Activated T-helper 2 cell treated with anti-CD3 and anti-CD28 coated beads, Interferon-gamma antibody, Interleukin-2, Interleukin-4, amounts not matched to agents 10 μg/mL and 5 μg/mL and 100 μg/mL, durations not matched to agents 14 hours and 24 hours and 36 hours (primary cell): Measurements from ENCODE around the gene NTRK3. TPM values are rescaled to one million over a fixed set of nuclear protein-coding genes. Genes with fewer than 3 reads are reported as not detected.

ENCODE experiments used
- DNase-seq: peaks from one replicate; pipeline ENCODE4 v3.0.0; 2021; ENCODE audit warnings: low spot score
- H3K27ac Mint-ChIP-seq: one replicate; pipeline ENCODE4 v1.8.0; 2021; ENCODE audit warnings: mixed read lengths
- H3K27me3 Mint-ChIP-seq: one replicate; pipeline ENCODE4 v1.8.0; 2021; ENCODE audit warnings: low read depth, mixed read lengths
- H3K36me3 Mint-ChIP-seq: one replicate; pipeline ENCODE4 v1.8.0; 2021; ENCODE audit warnings: low read depth, mixed read lengths
- H3K4me1 Mint-ChIP-seq: one replicate; pipeline ENCODE4 v1.8.0; 2021; ENCODE audit warnings: low read depth, mixed read lengths
- H3K4me3 Mint-ChIP-seq: one replicate; pipeline ENCODE4 v1.8.0; 2021; ENCODE audit warnings: low read depth, mild to moderate bottlenecking, moderate library complexity, mixed read lengths
- H3K9me3 Mint-ChIP-seq: one replicate; pipeline ENCODE4 v1.8.0; 2021; ENCODE audit warnings: mixed read lengths
- intact Hi-C: fragments of 100-400 bp; cut with micrococcal nuclease; formaldehyde crosslinking; loops from one replicate; pipeline ENCODE4 v1.15.1; 2023
- total RNA-seq: library from RNA; stranded (reverse); gene quantifications from 2 replicates; pipeline ENCODE4 v1.2.3, GENCODE V29; 2022

The NTRK3 gene
- total RNA-seq, 1 donor from 2014 or later, result 0.73 TPM

- intact Hi-C loops, result no loop called here
- Mint-ChIP-seq H3K36me3 (no peaks in the 10 kb centered on the region), H3K27ac (no peak overlapping the region), H3K4me1 (no peaks in the 10 kb centered on the region), H3K27me3 (no peaks in the 10 kb centered on the region), H3K4me3 (no peak overlapping the region), H3K9me3 (no peaks in the 10 kb centered on the region)
- DNase-seq, result no peak
Observed at GRCh38 chr15:88066636-88067330, 189.8 kb downstream of the NTRK3 start.

- Mint-ChIP-seq H3K4me3 (no peak overlapping the region), H3K9me3 (no peaks in the 10 kb centered on the region), H3K27me3 (no peaks in the 10 kb centered on the region), H3K4me1 (no peaks in the 10 kb centered on the region), H3K27ac (no peak overlapping the region), H3K36me3 (no peaks in the 10 kb centered on the region)
- intact Hi-C loops, result no loop called here
- DNase-seq, result no peak
Observed at GRCh38 chr15:88061452-88061851, 195.1 kb downstream of the NTRK3 start.

GRCh38 chr15:88060383-88060782 lies 196.2 kb downstream of the NTRK3 start:
- Mint-ChIP-seq H3K4me1 (no peaks in the 10 kb centered on the region), H3K36me3 (no peaks in the 10 kb centered on the region), H3K9me3 (no peaks in the 10 kb centered on the region), H3K27me3 (no peaks in the 10 kb centered on the region), H3K4me3 (no peak overlapping the region), H3K27ac (no peak overlapping the region)
- intact Hi-C loops, result no loop called here
- DNase-seq, result no peak

GRCh38 chr15:88057836-88058235 lies 198.7 kb downstream of the NTRK3 start:
- no peaks in the 10 kb centered on the region for H3K36me3 Mint-ChIP-seq
- H3K4me3 Mint-ChIP-seq, result no peak overlapping the region
- H3K27me3 Mint-ChIP-seq, result no peaks in the 10 kb centered on the region
- intact Hi-C loops, result no loop called here
- H3K9me3 Mint-ChIP-seq, result no peaks in the 10 kb centered on the region
- no peaks in the 10 kb centered on the region for H3K4me1 Mint-ChIP-seq
- H3K27ac Mint-ChIP-seq, result no peak overlapping the region
- DNase-seq, result no peak

GRCh38 chr15:88049506-88049905 lies 207.0 kb downstream of the NTRK3 start:
- Mint-ChIP-seq H3K36me3 (no peaks in the 10 kb centered on the region), H3K27me3 (no peaks in the 10 kb centered on the region), H3K27ac (no peak overlapping the region), H3K9me3 (no peaks in the 10 kb centered on the region), H3K4me3 (no peak overlapping the region), H3K4me1 (no peaks in the 10 kb centered on the region)
- intact Hi-C loops, result no loop called here
- DNase-seq, result no peak

- H3K4me3 Mint-ChIP-seq, result no peak overlapping the region
- no peaks in the 10 kb centered on the region for H3K27me3 Mint-ChIP-seq
- DNase-seq, result no peak
- H3K4me1 Mint-ChIP-seq, result no peaks in the 10 kb centered on the region
- no peaks in the 10 kb centered on the region for H3K9me3 Mint-ChIP-seq
- no peak overlapping the region for H3K27ac Mint-ChIP-seq
- intact Hi-C loops, result no loop called here
- no peaks in the 10 kb centered on the region for H3K36me3 Mint-ChIP-seq
Observed at GRCh38 chr15:88048755-88049154, 207.8 kb downstream of the NTRK3 start.

GRCh38 chr15:88048237-88048636 lies 208.3 kb downstream of the NTRK3 start:
- DNase-seq, result no peak
- Mint-ChIP-seq H3K9me3 (no peaks in the 10 kb centered on the region), H3K4me3 (no peak overlapping the region), H3K27me3 (no peaks in the 10 kb centered on the region), H3K27ac (no peak overlapping the region), H3K36me3 (no peaks in the 10 kb centered on the region), H3K4me1 (no peaks in the 10 kb centered on the region)
- intact Hi-C loops, result no loop called here

- H3K4me1 Mint-ChIP-seq, result no peaks in the 10 kb centered on the region
- no peaks in the 10 kb centered on the region for H3K36me3 Mint-ChIP-seq
- no peak for DNase-seq
- no peak overlapping the region for H3K27ac Mint-ChIP-seq
- intact Hi-C loops, result no loop called here
- H3K4me3 Mint-ChIP-seq, result no peak overlapping the region
- H3K27me3 Mint-ChIP-seq, result no peaks in the 10 kb centered on the region
- no peaks in the 10 kb centered on the region for H3K9me3 Mint-ChIP-seq
Observed at GRCh38 chr15:88046576-88047129, 209.9 kb downstream of the NTRK3 start.

- no peak for DNase-seq
- Mint-ChIP-seq H3K9me3 (no peaks in the 10 kb centered on the region), H3K27me3 (no peaks in the 10 kb centered on the region), H3K27ac (no peak overlapping the region), H3K4me1 (no peaks in the 10 kb centered on the region), H3K36me3 (no peaks in the 10 kb centered on the region), H3K4me3 (no peak overlapping the region)
- intact Hi-C loops, result no loop called here
Observed at GRCh38 chr15:88043396-88043795, 213.1 kb downstream of the NTRK3 start.

- Mint-ChIP-seq H3K9me3 (no peaks in the 10 kb centered on the region), H3K27me3 (peaks cover 3% of the 10 kb centered on the region), H3K4me3 (no peak overlapping the region), H3K36me3 (no peaks in the 10 kb centered on the region), H3K4me1 (no peaks in the 10 kb centered on the region), H3K27ac (no peak overlapping the region)
- intact Hi-C loops, result no loop called here
- no peak for DNase-seq
Observed at GRCh38 chr15:88042047-88042446, 214.5 kb downstream of the NTRK3 start.

- DNase-seq, result no peak
- H3K4me1 Mint-ChIP-seq, result no peaks in the 10 kb centered on the region
- no peak overlapping the region for H3K27ac Mint-ChIP-seq
- no peaks in the 10 kb centered on the region for H3K9me3 Mint-ChIP-seq
- intact Hi-C loops, result no loop called here
- H3K27me3 Mint-ChIP-seq, result peaks cover 14% of the 10 kb centered on the region
- no peaks in the 10 kb centered on the region for H3K36me3 Mint-ChIP-seq
- H3K4me3 Mint-ChIP-seq, result no peak overlapping the region
Observed at GRCh38 chr15:88040516-88040915, 216.0 kb downstream of the NTRK3 start.

- H3K4me1 Mint-ChIP-seq, result no peaks in the 10 kb centered on the region
- H3K4me3 Mint-ChIP-seq, result no peak overlapping the region
- DNase-seq, result no peak
- peaks cover 16% of the 10 kb centered on the region for H3K27me3 Mint-ChIP-seq
- H3K27ac Mint-ChIP-seq, result no peak overlapping the region
- H3K36me3 Mint-ChIP-seq, result no peaks in the 10 kb centered on the region
- intact Hi-C loops, result no loop called here
- no peaks in the 10 kb centered on the region for H3K9me3 Mint-ChIP-seq
Observed at GRCh38 chr15:88038261-88038660, 218.3 kb downstream of the NTRK3 start.

GRCh38 chr15:88036154-88036839 lies 220.2 kb downstream of the NTRK3 start:
- Mint-ChIP-seq H3K27ac (no peak overlapping the region), H3K4me1 (no peaks in the 10 kb centered on the region), H3K9me3 (no peaks in the 10 kb centered on the region), H3K4me3 (no peak overlapping the region), H3K27me3 (peaks cover 16% of the 10 kb centered on the region), H3K36me3 (no peaks in the 10 kb centered on the region)
- intact Hi-C loops, result no loop called here
- no peak for DNase-seq
